CMK (cell line): ENCODE data around the gene NT5DC2.

Source experiments
- DNase-seq: peaks from one replicate; pipeline ENCODE4 v3.0.0-alpha.2; 2010; ENCODE audit warnings: low read depth

The NT5DC2 gene

DNA sequence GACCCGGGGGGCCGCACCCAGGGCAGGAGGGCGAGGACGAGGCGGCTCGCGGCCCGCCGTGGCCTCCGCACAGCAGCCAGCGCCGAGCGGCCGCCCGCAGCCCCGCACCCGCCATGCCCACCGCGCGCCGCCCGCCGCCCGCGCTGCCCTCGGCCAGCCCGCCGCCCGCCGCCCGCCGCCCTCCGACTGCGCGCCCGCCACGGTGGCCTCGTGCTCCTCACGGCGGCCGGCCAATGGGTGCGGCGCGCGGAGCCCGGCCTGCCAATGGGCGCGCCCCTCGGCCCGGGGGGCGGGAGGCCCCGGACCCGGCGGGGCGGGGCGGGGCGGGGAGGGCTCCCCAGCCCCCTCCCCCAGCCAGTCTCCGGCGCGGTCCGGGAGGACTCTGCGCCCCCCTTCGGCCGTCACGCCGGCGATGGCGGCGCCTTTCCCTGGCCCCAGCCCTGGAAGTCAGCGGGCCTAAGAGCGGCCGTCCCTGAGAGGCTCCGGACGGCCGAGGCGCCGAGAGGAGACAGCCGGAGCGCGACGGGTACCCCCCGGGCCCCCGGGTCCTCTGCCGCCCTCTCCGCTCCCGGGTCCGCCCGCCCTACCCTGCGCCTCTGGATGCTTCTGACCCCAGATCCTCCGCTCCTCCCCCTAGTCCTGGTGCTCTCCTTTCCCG is at the start of gene NT5DC2:
Gene NT5DC2, minus strand, starts transcription at position 235 of the 658 bp plus-strand sequence. Its CDS starts 120 bp downstream, at position 115.
- DNase-seq, result peak; percentile 42

- no peak for DNase-seq
These were observed 40.7 kb upstream of the NT5DC2 start for GRCh38 chr3:52574056-52574965.

DNA sequence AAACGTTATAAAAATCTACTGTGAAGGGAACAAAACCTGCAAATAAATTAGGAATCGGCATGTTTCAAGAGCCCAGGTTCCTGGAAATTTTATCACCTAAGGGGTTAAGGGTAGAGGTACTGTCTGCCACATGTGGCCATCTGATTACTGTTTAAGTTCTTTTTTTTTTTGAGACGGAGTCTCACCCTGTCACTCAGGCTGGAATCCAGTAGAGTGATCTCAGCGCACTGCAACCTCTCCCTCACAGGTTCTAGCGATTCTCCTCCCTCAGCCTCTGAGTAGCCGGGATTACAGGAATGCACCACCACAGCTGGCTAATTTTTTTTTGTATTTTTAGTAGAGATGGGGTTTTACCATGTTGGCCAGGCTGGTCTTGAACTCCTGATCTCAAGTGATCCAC is 38.6 kb upstream of the NT5DC2 start:
- DNase-seq, result no peak

- DNase-seq, result no peak
These were observed 36.4 kb upstream of the NT5DC2 start for GRCh38 chr3:52570076-52570475.

DNA sequence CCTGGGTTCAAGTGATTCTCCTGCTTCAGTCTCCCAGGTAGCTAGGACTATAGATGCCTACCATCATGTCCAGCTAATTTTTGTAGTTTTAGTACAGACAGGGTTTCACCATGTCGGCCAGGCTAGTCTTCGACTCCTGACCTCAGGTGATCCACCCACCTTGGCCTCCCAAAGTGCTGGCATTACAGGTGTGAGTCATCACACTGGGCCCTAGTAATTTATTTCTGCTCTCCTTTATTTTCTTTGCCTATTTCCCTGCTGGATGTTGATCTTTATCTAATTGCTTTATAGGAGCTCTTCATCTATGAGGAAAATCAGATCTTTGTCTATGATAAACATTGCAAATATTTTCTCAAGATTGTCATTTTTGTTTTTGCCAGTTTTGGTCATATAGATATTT is 34.4 kb upstream of the NT5DC2 start:
- DNase-seq, result no peak

GRCh38 chr3:52563984-52564383 is 30.3 kb upstream of the NT5DC2 start:
- DNase-seq, result no peak

DNA sequence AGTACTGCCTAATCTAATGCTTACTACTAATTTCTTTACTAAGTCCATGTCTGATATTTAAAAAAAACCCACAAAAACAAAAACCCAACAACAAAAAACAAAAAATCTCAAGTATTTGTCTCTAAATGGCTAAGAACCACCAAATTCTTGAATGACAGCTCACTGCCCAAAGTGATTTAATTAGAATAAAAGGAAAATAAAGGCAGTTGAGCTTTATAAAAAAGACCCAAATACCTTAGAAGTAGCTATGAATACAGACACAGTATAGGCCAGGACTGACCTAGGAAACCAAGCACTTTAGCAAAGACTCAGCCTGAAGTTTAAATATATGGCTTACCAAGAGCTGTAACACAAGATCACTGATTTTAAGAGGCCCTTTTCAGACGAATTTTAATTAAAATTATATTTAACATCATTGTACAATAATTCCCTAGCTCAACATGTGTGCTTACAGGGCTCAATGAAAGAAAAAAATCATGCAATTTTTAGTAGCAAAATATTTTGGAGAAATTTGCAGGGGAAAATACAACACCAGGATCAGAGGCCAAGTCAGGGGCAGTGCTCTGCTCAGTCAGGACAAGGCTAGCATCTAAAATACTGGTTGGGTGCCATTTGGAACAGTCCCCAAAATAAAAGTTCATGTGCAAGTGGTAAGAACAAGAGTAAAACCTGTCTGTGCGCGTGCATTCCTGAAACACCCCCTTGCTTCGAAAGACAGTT is 27.5 kb upstream of the NT5DC2 start:
- DNase-seq, result no peak

GRCh38 chr3:52558436-52558835 is 24.8 kb upstream of the NT5DC2 start:
- no peak for DNase-seq

DNA sequence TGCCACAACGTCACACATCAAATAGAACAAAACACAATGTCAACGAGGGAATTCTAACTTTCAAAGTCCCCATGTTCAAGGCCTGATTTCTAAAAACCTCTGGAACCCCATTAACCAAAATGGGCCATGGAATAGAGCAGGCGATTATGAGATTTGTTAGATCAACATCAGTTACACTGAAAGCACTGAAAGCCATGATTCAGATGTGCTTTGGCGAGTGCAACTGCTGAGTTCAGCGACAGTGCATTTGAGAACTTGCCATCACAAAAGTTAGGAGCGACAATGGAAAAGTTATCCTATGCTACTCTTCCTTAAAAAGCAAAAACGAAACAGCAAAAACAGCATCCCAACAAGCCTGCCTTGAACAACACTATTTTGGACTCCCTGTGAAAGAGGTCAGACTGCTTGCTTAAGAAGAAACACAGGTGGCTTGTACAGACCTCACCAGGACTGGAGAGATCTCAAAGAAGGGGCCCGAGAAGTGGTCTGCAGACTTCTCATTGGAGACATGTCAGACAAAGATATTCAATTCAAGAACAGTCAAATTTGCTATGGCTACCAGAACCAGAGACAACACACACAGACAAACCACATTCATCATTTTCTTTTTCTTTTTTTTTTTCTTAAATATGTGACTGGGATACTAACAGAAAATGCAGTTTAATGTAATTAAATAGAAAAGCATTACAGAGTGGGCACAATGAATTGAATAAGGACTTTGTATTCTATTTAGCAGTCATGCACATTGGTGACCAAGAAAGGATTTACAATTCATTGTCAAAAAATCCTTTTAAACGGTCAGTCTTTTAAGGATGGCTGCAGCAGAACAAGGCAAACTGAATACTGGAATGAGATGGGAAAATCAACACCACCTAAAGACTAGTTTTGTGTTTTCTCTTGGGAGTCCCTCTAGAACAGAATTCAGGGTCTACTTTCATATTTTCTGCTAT is 23.6 kb upstream of the NT5DC2 start:
- DNase-seq, result no peak

- DNase-seq, result no peak
These were observed 21.4 kb upstream of the NT5DC2 start for GRCh38 chr3:52555056-52555455.

GRCh38 chr3:52554026-52554755 is 20.5 kb upstream of the NT5DC2 start:
- DNase-seq, result no peak

GRCh38 chr3:52552089-52552488 is 18.4 kb upstream of the NT5DC2 start:
- no peak for DNase-seq

DNA sequence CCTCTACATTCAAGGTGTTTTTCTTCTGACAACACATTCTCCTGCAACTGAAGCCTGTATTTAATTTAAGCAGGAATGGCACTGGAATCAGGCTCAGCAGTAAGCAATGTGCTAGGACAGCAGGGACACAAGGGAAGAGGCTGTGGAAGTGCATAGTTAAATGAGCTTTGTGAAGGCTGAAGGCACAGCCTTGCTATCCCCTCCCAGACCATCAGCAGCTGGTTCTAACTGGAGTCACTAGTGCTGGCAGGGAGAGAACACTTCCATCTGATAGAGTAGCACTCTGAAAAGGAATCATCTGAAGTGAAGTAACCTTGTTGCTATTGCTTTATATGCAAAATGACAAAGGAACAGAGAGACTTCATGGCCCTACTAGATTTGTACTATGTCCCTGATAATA is 17.5 kb upstream of the NT5DC2 start:
- DNase-seq, result no peak

DNA sequence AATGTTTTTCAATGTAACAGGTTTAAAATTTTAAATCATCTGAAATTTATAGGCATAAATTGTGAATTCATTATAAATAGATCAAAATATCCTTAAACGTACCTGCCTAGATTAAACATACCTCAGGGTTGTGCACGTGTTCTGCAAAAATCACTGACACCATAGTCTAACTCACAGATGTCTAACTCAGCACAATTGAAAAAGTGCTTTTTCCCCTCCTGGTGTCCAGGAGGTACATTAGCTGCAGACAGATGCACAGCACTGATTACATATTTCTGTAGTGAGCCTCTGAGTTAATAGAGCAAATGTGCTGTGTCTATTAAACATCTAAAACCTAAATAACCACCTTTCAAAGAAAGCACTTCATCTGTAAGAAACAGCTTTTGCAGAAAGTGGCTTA is 13.5 kb upstream of the NT5DC2 start:
- DNase-seq, result no peak

DNA sequence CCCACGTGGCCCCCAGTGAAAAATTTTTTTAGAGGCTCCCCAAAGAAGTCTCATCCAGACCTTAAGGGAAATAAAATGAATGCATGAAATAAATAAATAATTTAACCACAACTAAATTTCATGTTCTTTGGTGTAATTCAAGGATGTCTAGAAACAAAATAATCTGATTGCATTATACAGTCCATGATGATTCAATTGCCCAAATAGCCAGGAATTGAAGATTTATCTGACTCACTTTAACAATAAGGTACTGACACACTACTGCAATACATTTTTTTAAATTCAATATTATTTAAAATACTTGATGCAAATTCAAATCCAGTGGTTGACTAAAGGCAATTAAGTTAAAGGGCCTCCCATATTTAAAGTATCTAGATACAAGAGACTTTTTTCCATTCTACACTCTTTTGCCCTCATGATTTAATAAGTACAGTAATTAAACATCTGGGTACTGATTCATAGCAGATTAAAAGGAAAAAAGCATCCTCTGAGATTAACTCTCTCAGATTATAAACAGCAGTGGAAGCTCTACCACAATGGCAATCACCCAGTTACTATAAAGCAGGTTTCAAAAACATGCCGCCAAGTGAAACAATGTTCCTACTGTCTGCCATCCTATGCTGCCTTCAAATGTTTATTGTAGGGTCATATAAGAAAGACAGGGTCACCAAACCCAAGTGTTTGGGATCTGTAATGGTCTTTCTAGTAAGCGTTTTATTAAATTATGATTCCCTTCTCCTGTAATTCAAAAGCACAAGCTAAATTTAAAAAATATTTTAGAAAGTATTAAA is 12.6 kb upstream of the NT5DC2 start:
- no peak for DNase-seq

- DNase-seq, result no peak
These were observed 11.3 kb upstream of the NT5DC2 start for GRCh38 chr3:52544937-52545336.

DNA sequence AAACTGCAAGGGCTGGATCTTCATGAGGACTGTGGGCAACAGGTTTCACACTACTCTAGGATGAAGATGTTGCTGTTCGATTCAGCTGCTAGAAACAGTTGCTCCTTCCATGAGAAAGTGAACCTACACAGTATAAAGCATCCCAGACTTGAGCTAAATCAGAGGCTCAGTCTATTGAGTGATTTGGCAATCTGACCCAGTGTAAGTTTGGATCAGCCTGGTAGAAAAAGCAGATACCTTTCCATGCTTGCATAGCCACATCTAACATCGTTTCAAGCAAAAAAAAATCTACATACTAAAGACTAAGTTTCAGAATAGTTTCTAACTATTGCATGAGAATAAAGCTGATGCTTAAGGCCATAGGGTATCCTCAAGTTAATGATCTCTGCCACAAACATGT is 7.4 kb upstream of the NT5DC2 start:
- no peak for DNase-seq

DNA sequence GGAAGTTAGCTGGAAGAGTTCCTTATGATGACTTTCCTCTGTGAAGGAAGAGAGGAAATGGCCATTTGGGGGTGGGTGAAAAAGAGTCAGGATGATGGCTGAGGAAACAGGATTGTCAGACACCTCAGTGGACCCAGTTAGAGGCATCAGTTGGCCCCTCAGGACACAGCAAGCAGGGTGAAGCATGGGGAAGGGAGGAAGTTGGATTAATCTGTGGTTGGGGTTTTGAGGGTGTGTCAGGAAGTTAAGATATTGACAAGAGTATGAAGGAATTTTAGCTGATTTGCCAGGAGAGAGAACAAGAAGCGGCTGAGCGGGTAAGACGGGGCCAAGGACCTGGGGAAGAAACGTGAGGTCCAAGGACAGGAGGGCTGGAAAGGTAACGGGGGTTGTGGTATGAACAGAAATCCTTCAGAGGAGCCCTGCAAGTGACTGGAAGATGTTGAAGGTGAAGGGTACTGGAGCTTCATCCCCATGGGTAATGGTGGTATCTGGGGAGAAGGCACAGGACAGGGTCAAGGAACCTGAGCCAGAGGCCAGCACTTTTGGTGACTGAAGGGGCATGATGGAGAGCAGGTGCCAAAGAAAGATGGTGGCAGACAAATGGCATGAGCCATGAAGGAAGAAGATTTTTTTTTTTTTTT is 5.5 kb upstream of the NT5DC2 start:
- no peak for DNase-seq

- DNase-seq, result no peak
These were observed 4.2 kb upstream of the NT5DC2 start for GRCh38 chr3:52537726-52538421.
